HEK293T (cell line): ENCODE measurements around the gene FARP1.

Experiments used
- CTCF ChIA-PET: fragments of 350-600 bp; formaldehyde crosslinking; extraction: SDS; loops from one replicate; lab custom pipeline; 2021; ENCODE audit warnings: antibody characterized with exemption, inconsistent platforms; lab: Yijun Ruan, JAX
- POLR2A ChIA-PET: fragments of 350-600 bp; formaldehyde crosslinking; extraction: SDS; loops from one replicate; lab custom pipeline; 2020; ENCODE audit warnings: antibody characterized with exemption, inconsistent platforms; lab: Yijun Ruan, JAX
- DNase-seq: peaks from one replicate; pipeline ENCODE4 v3.0.0; 2012; ENCODE audit warnings: mixed read lengths; ENCODE audit errors: extremely low spot score
- ARNT ChIP-seq: fragments of 450-650 bp; IDR thresholded peaks from 2 replicates; pipeline ENCODE4 v1.6.1; 2017; ENCODE audit warnings: mild to moderate bottlenecking
- BHLHE40 ChIP-seq: fragments of 450-650 bp; IDR thresholded peaks from 2 replicates; pipeline ENCODE4 v1.6.1; 2016; ENCODE audit warnings: mild to moderate bottlenecking, moderate library complexity, borderline replicate concordance
- CTBP1 ChIP-seq: fragments of 450-650 bp; IDR thresholded peaks from 2 replicates; pipeline ENCODE4 v1.6.1; 2016; ENCODE audit warnings: borderline replicate concordance
- ELF4 ChIP-seq: fragments of 450-650 bp; IDR thresholded peaks from 2 replicates; pipeline ENCODE4 v1.6.1; 2017; ENCODE audit warnings: antibody characterized with exemption
- FOXA1 ChIP-seq: fragments of 450-650 bp; IDR thresholded peaks from 2 replicates; pipeline ENCODE4 v1.6.1; 2016; ENCODE audit warnings: mild to moderate bottlenecking
- FOXK2 ChIP-seq: fragments of 450-650 bp; IDR thresholded peaks from 2 replicates; pipeline ENCODE4 v1.6.1; 2016; ENCODE audit warnings: mild to moderate bottlenecking
- FOXM1 ChIP-seq: fragments of 450-650 bp; IDR thresholded peaks from 2 replicates; pipeline ENCODE4 v1.6.1; 2017; ENCODE audit warnings: mild to moderate bottlenecking, borderline replicate concordance
- HDGF ChIP-seq: fragments of 450-650 bp; IDR thresholded peaks from 2 replicates; pipeline ENCODE4 v1.6.1; 2017; ENCODE audit warnings: antibody characterized with exemption, borderline replicate concordance
- L3MBTL2 ChIP-seq: fragments of 450-650 bp; conservative IDR thresholded peaks from 2 replicates; pipeline ENCODE4 v1.6.1; 2016; ENCODE audit warnings: mild to moderate bottlenecking
- LEF1 ChIP-seq: fragments of 450-650 bp; IDR thresholded peaks from 2 replicates; pipeline ENCODE4 v1.6.1; 2017; ENCODE audit warnings: mild to moderate bottlenecking, borderline replicate concordance
- NFRKB ChIP-seq: fragments of 450-650 bp; IDR thresholded peaks from 2 replicates; pipeline ENCODE4 v1.6.1; 2016; ENCODE audit warnings: mild to moderate bottlenecking, moderate library complexity
- SP1 ChIP-seq: fragments of 450-650 bp; IDR thresholded peaks from 2 replicates; pipeline ENCODE4 v1.6.1; 2017
- SUZ12 ChIP-seq: fragments of 450-650 bp; IDR thresholded peaks from 2 replicates; pipeline ENCODE4 v1.6.1; 2016; ENCODE audit warnings: mild to moderate bottlenecking
- TARDBP ChIP-seq: fragments of 450-650 bp; IDR thresholded peaks from 2 replicates; pipeline ENCODE4 v1.6.1; 2016
- ZNF384 ChIP-seq: fragments of 450-650 bp; IDR thresholded peaks from 2 replicates; pipeline ENCODE4 v1.6.1; 2016
- TF ChIP-seq, protein P1 (sequence below): fragments of 450-650 bp; IDR thresholded peaks from 2 replicates; pipeline ENCODE4 v1.6.1; 2016

The FARP1 gene

DNA sequence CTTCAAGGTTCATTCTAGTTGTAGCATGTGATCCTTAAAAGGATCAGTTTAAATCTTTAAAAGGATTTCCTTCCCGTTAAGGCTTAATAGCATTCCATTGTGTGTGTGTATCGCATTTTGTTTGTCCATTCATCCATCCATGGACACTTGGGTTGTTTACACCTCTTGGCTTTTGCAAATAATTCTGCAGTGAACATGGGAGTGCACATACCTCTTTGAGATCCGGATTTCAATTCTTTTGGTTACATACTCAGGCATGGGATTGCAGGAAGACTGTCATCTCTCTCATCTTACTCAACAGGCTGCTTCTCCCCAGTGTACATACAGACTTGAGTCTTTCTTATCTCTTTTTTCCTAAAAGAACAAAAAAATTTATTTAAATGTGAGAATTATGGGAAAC lies 32.9 kb downstream of the FARP1 start:
- CTCF ChIA-PET: no interaction called here

DNA sequence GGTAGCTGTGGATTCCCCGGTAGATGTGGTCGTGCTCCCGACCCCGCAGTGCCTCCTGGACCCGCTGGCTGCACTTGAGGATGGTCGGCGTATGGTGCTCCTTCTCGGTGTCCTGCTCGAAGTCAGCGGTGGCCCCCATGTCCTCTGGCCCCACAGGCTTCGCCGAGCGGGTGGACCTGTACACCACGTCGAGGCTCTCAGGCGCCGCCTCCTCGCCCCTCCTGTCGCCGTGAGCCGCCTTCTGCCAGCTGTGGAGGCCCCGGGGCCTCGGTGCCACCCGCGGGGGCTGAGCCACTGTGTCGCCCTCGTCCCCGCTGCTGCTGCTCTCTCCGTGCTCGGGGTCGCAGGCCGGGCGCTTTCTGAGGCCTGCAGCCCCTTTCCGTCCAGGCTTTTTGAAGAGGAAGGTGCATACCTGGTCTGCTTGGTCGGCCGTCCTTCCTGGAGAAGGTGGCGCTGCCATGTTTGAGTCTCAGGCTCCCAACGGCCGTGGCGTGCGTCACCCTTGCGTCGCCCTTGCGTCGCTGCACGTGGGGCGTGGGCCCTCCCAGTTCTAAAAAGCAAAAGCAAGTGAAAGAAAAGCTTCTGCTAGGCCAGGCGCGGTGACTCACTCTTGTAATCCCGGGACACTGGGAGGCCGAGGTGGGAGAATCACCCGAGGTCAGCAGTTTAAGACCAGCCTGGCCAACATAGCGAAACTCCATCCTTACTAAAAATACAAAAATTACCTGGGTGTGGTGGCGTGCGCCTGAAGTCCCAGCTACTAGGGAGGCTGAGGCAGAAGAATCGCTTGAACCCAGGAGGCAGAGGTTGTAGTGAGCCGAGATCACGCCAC lies 34.1 kb downstream of the FARP1 start, which contains the start of gene RNF113B:
RNF113B (minus strand) TSS at position 493 of the 832 bp plus-strand sequence; CDS start at position 460, 33 bp downstream.
- CTCF ChIA-PET: no interaction called here

More for the DNA sequence above, 32.9 kb downstream of the FARP1 start:
- POLR2A ChIA-PET: no interaction called here
- DNase-seq: no peak
- TF ChIP-seq HDGF (no peak), ELF4 (no peak), BHLHE40 (no peak)
- TF ChIP-seq, protein P1, sequence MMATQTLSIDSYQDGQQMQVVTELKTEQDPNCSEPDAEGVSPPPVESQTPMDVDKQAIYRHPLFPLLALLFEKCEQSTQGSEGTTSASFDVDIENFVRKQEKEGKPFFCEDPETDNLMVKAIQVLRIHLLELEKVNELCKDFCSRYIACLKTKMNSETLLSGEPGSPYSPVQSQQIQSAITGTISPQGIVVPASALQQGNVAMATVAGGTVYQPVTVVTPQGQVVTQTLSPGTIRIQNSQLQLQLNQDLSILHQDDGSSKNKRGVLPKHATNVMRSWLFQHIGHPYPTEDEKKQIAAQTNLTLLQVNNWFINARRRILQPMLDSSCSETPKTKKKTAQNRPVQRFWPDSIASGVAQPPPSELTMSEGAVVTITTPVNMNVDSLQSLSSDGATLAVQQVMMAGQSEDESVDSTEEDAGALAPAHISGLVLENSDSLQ: no peak

DNA sequence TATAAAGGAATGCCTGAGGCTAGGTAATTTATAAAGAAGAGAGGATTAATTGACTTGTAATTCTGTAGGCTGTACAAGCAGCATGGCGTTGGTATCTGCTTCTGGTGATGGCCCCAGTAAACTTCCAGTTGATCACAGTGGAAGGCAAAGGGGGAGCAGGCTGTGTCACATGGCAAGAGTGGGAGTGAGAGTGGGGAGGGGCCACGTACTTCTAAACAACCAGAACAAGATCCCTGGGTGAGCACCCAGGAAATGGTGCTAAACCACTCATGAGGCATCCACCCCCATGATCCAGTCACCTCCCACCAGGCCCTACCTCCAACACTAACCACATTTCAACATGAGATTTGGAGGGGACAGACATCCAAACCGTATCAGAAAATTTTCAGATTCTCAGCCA lies 37.2 kb downstream of the FARP1 start:
- ChIA-PET CTCF (no interaction called here), POLR2A (no interaction called here)
- DNase-seq: no peak
- TF ChIP-seq ELF4: no peak

More for the DNA sequence above, 34.1 kb downstream of the FARP1 start, which contains the start of gene RNF113B:
- no peak for DNase-seq
- POLR2A ChIA-PET: no interaction called here
- TF ChIP-seq ARNT (no peak), LEF1 (no peak), CTBP1 (no peak), ELF4 (no peak)

DNA sequence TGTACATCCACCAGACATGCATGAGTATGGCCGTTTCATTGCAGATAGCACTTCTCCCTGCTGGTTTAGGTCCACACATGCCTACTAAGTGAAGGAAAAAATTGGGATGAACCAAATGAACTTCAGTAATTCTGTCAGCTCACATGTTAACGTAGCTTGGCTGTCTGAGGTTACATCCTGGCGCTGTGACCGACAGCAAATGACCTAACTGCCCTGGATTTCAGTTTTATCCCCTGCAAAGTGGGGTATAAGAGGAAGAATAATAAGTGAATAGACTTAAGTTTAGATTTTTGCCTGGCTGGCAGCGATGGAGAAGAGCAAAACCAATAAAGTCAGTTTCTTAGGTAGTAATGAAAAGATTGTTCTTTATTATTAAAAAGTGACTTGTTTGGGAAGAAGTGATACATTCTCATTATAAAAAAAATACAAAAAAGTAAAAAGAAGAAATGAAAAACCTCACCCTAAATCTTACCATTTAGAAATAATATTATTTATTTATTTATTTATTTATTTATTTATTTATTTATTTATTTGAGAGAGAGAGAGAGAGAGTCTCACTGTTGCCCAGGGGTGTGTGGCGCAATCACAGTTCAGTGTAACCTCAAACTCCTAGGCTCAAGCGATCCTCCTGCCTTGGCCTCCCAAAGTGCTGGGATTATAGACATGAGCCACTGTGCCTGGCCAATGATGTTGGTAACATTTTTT lies 38.4 kb downstream of the FARP1 start:
- ChIA-PET POLR2A (no interaction called here), CTCF (no interaction called here)
- TF ChIP-seq L3MBTL2 (no peak), FOXA1 (no peak), CTBP1 (no peak), HDGF (no peak), ZNF384 (no peak), NFRKB (no peak), SUZ12 (no peak), LEF1 (no peak), ARNT (no peak), FOXK2 (no peak), TARDBP (no peak), FOXM1 (no peak), SP1 (no peak), ELF4 (no peak), BHLHE40 (no peak)
- TF ChIP-seq, protein P1: no peak

DNA sequence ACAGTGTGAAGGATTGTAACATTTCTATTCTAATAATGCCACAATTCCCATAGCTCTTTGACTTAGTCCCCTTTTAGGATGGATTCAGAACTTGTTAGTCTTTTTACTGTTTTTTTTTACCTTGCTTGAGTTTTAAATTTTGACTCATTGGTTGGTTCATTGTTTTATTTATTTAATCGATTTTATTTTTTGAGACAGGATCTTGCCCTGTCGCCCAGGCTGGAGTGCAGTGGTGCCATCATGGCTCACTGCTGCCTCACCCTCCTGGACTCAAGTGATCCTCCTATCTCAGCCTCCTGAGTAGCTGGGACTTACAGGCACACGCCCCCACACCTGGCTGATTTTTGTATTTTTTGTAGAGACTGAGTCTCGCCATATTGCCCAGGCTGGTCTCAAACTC lies 39.3 kb downstream of the FARP1 start:
- CTCF ChIA-PET: no interaction called here
- no peak for TF ChIP-seq SP1
- DNase-seq: no peak
- POLR2A ChIA-PET: no interaction called here

More for the DNA sequence above, 38.4 kb downstream of the FARP1 start:
- DNase-seq: no peak

DNA sequence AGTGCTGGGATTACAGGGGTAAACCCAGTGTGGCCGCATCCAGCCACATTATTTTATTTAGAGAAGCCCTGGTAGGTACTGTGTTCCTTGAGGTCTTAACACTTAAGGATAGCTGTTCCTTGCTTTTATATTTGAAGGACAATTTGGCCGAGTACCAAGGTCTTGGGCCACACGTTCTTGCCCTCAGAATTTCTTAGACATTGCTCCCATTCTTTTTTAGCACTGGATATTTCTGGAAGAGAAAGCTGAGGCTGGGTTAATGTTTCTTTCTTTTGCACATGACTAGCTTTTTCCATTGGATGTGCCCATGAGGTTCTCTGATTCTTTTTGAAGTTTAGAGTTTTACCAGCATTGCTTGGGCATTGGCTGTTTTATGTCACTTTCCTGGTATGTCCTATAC lies 39.7 kb downstream of the FARP1 start:
- no peak for TF ChIP-seq ARNT
- TF ChIP-seq LEF1: no peak
- no peak for TF ChIP-seq FOXM1
- TF ChIP-seq HDGF: no peak
- no peak for TF ChIP-seq ELF4
- no peak for TF ChIP-seq SUZ12
- no peak for TF ChIP-seq NFRKB
- ChIA-PET CTCF (no interaction called here), POLR2A (no interaction called here)
- DNase-seq: no peak

DNA sequence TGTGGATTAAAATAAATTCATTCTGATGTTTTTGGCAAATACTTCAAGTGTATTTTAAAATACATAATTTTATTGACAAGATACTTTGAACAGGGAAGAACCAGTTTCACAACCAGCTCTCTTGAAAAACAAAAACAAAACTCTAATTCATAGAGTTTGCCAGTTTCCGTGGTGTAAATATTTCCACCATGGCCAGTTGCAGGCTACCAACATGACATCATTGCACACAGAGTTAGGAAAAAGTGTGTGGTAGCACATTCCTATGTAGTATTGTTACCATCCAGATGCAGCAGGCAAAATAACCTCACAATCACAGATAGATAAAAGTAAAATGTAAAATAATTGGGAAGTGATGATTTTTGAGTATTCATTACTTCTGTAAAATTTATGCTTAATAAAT lies 41.9 kb downstream of the FARP1 start:
- CTCF ChIA-PET: no interaction called here
- POLR2A ChIA-PET: no interaction called here
- TF ChIP-seq CTBP1 (no peak), ELF4 (no peak), SUZ12 (no peak), ARNT (no peak), BHLHE40 (no peak), FOXK2 (no peak), HDGF (no peak), TARDBP (no peak), L3MBTL2 (no peak)
- TF ChIP-seq, protein P1: no peak
- DNase-seq: no peak
